Astrocyte (in vitro differentiated cells and primary cell): ENCODE results near the gene SIVA1. TPM values are rescaled to one million over a fixed set of nuclear protein-coding genes. Genes with fewer than 3 reads are reported as not detected.

Source experiments
- DNase-seq: peaks from one replicate; pipeline ENCODE4 v3.0.0-alpha.2; 2010; ENCODE audit warnings: low read depth
- FAIRE-seq: peaks from 2 replicates; lab custom pipeline; 2011; peaks lifted over from hg19 to GRCh38; lab: Jason Lieb, UNC
- H2AFZ ChIP-seq: 2 replicates; pipeline ENCODE4 v1.6.0; 2012; ENCODE audit warnings: low read depth, low read length, inconsistent platforms
- H3K27ac ChIP-seq: 2 replicates; pipeline ENCODE4 v1.5.1; 2011; ENCODE audit warnings: low read depth, low read length, inconsistent platforms
- H3K27me3 ChIP-seq: 2 replicates; pipeline ENCODE4 v1.6.0; 2011; ENCODE audit warnings: low read length, inconsistent platforms; ENCODE audit not compliant: insufficient read depth
- H3K36me3 ChIP-seq: 2 replicates; pipeline ENCODE4 v1.5.1; 2011; ENCODE audit warnings: low read length, inconsistent platforms; ENCODE audit not compliant: insufficient read depth
- H3K4me1 ChIP-seq: 2 replicates; pipeline ENCODE4 v1.5.1; 2011; ENCODE audit warnings: low read length, inconsistent platforms; ENCODE audit not compliant: insufficient read depth
- H3K4me2 ChIP-seq: 2 replicates; pipeline ENCODE4 v1.6.0; 2012; ENCODE audit warnings: low read length, inconsistent platforms
- H3K4me3 ChIP-seq: 2 replicates; pipeline ENCODE4 v1.5.1; 2011; ENCODE audit warnings: low read depth, mild to moderate bottlenecking, low read length, inconsistent platforms; ENCODE audit not compliant: insufficient read depth
- H3K79me2 ChIP-seq: 2 replicates; pipeline ENCODE4 v1.6.0; 2012; ENCODE audit warnings: mild to moderate bottlenecking, low read length, inconsistent platforms; ENCODE audit not compliant: insufficient read depth
- H3K9ac ChIP-seq: 2 replicates; pipeline ENCODE4 v1.6.0; 2012; ENCODE audit warnings: mild to moderate bottlenecking, low read length, inconsistent platforms
- H3K9me3 ChIP-seq: 2 replicates; pipeline ENCODE4 v1.5.1; 2012; ENCODE audit warnings: low read depth, mild to moderate bottlenecking, low read length, inconsistent platforms; ENCODE audit not compliant: insufficient read depth
- H4K20me1 ChIP-seq: 2 replicates; pipeline ENCODE4 v1.6.0; 2012; ENCODE audit warnings: low read length, inconsistent platforms; ENCODE audit not compliant: insufficient read depth
- H3K27ac Mint-ChIP-seq: one replicate; pipeline ENCODE4 v1.8.0; 2021; ENCODE audit warnings: mild to moderate bottlenecking, mixed read lengths; ENCODE audit not compliant: unreplicated experiment
- H3K27me3 Mint-ChIP-seq: one replicate; pipeline ENCODE4 v1.8.0; 2021; ENCODE audit warnings: low read depth, mixed read lengths; ENCODE audit not compliant: unreplicated experiment
- H3K36me3 Mint-ChIP-seq: one replicate; pipeline ENCODE4 v1.8.0; 2021; ENCODE audit warnings: low read depth, mixed read lengths; ENCODE audit not compliant: unreplicated experiment
- H3K4me1 Mint-ChIP-seq: one replicate; pipeline ENCODE4 v1.8.0; 2021; ENCODE audit warnings: low read depth, mixed read lengths; ENCODE audit not compliant: unreplicated experiment
- H3K4me3 Mint-ChIP-seq: one replicate; pipeline ENCODE4 v1.8.0; 2021; ENCODE audit warnings: mild to moderate bottlenecking, moderate library complexity, mixed read lengths; ENCODE audit not compliant: unreplicated experiment
- H3K9me3 Mint-ChIP-seq: one replicate; pipeline ENCODE4 v1.8.0; 2021; ENCODE audit warnings: mild to moderate bottlenecking, mixed read lengths; ENCODE audit not compliant: unreplicated experiment
- CTCF ChIP-seq: IDR thresholded peaks from 2 replicates; pipeline ENCODE4 v1.5.1; 2011; ENCODE audit warnings: low read depth, mild to moderate bottlenecking, inconsistent platforms, low read length, moderate library complexity; ENCODE audit not compliant: insufficient read depth
- EZH2 ChIP-seq: IDR thresholded peaks from 2 replicates; pipeline ENCODE4 v1.6.1; 2012; ENCODE audit warnings: mild to moderate bottlenecking, low read length, inconsistent platforms; ENCODE audit not compliant: insufficient read depth
- total RNA-seq: library from RNA; stranded (reverse); gene quantifications from 2 replicates; pipeline ENCODE4 v1.2.1, GENCODE V29; 2021

Gene SIVA1
- total RNA-seq, 1 donor from 2014 or later, result 51.0 TPM

- TF ChIP-seq CTCF (no peak), EZH2 (no peak)
- H4K20me1 ChIP-seq, result peaks cover 96% of the 10 kb centered on the region
- DNase-seq (no peak), FAIRE-seq (no peak)
- Mint-ChIP-seq H3K27ac (no peak overlapping the region), H3K9me3 (no peaks in the 10 kb centered on the region), H3K36me3 (peaks cover 2% of the 10 kb centered on the region), H3K27me3 (no peaks in the 10 kb centered on the region), H3K4me1 (no peaks in the 10 kb centered on the region), H3K4me3 (no peak overlapping the region)
- H3K4me2 ChIP-seq, result no peak overlapping the region
- no peak overlapping the region for H3K27ac ChIP-seq
- H3K4me1 ChIP-seq, result no peaks in the 10 kb centered on the region
- no peak overlapping the region for H2AFZ ChIP-seq
- no peaks in the 10 kb centered on the region for H3K9me3 ChIP-seq
- no peak overlapping the region for H3K4me3 ChIP-seq
- no peak overlapping the region for H3K9ac ChIP-seq
- no peaks in the 10 kb centered on the region for H3K36me3 ChIP-seq
- H3K79me2 ChIP-seq, result peaks cover 76% of the 10 kb centered on the region
- H3K27me3 ChIP-seq, result no peaks in the 10 kb centered on the region
Observed at GRCh38 chr14:104786091-104786586, 33.2 kb downstream of the SIVA1 start.

GRCh38 chr14:104786726-104787675 lies 34.1 kb downstream of the SIVA1 start:
- H3K79me2 ChIP-seq, result peaks cover 85% of the 10 kb centered on the region
- H3K27me3 Mint-ChIP-seq, result no peaks in the 10 kb centered on the region
- FAIRE-seq, result no peak

More at GRCh38 chr14:104786726-104787675, 34.1 kb downstream of the SIVA1 start:
- no peak overlapping the region for H3K4me3 Mint-ChIP-seq
- Histone ChIP-seq H2AFZ (no peak overlapping the region), H3K4me3 (no peak overlapping the region), H3K27me3 (no peaks in the 10 kb centered on the region), H3K36me3 (no peaks in the 10 kb centered on the region), H3K9me3 (no peaks in the 10 kb centered on the region), H4K20me1 (peaks cover 96% of the 10 kb centered on the region), H3K4me2 (no peak overlapping the region), H3K9ac (no peak overlapping the region), H3K4me1 (no peaks in the 10 kb centered on the region), H3K27ac (no peak overlapping the region)
- no peak for DNase-seq
- no peak overlapping the region for H3K27ac Mint-ChIP-seq
- H3K36me3 Mint-ChIP-seq, result peaks cover 5% of the 10 kb centered on the region
- no peaks in the 10 kb centered on the region for H3K9me3 Mint-ChIP-seq
- H3K4me1 Mint-ChIP-seq, result peaks cover 5% of the 10 kb centered on the region
- no peak for TF ChIP-seq EZH2
- no peak for TF ChIP-seq CTCF
